Hepatocyte (in vitro differentiated cells): ENCODE data around the gene ANKRD39.

Experiments used
- CTCF ChIP-seq: fragments of 200-600 bp; sonication (generic); IDR thresholded peaks from 2 replicates; pipeline ENCODE4 v1.5.1; 2016; ENCODE audit warnings: antibody characterized with exemption, mild to moderate bottlenecking; ENCODE audit not compliant: poor library complexity
- EZH2 ChIP-seq: fragments of 200-600 bp; sonication (generic); IDR thresholded peaks from 2 replicates; pipeline ENCODE4 v1.6.1; 2016; ENCODE audit warnings: antibody characterized with exemption, mild to moderate bottlenecking, borderline replicate concordance
- EZH2phosphoT487 ChIP-seq: fragments of 200-600 bp; sonication (generic); IDR thresholded peaks from one replicate; pipeline ENCODE4 v1.6.1; 2018; ENCODE audit warnings: antibody characterized with exemption, mild to moderate bottlenecking, low read depth, moderate library complexity; ENCODE audit not compliant: unreplicated experiment, severe bottlenecking

- TF ChIP-seq CTCF (no peak), EZH2phosphoT487 (no peak), EZH2 (no peak)
Measured at GRCh38 chr2:96846825-96847224, 11.0 kb downstream of the ANKRD39 start.
